ENCODE results near the gene NDUFB2. TPM values are rescaled to one million over a fixed set of nuclear protein-coding genes. Genes with fewer than 3 reads are reported as not detected.

Gene NDUFB2
- total RNA-seq, 2 experiments from 2014 or later = 73.7 to 84.4 TPM

GRCh38 chr7:140723006-140723405 lies 26.5 kb downstream of the NDUFB2 start:
- H3K27ac Mint-ChIP-seq = peak overlapping the region; percentile 88
- Histone ChIP-seq H3K4me1 (ENCODE audit: insufficient read depth, low read length) (peaks cover 3% of the 10 kb centered on the region), H3K4me3 (ENCODE audit: low read length) (no peak overlapping the region), H3K27ac (ENCODE audit: low read depth in 1 of 2, low read length in 2 of 2) (peak overlapping the region; percentile 26 to 51), H3K9me3 (ENCODE audit: control insufficient read depth in 1 of 2, insufficient read depth in 1 of 2, low read length in 2 of 2) (no peaks in the 10 kb centered on the region), H3K36me3 (ENCODE audit: insufficient read depth, low read length) (peaks cover 8% of the 10 kb centered on the region), H3K27me3 (ENCODE audit: control insufficient read depth in 1 of 2, insufficient read depth in 2 of 2, low read length in 2 of 2) (no peaks in the 10 kb centered on the region)
- no peaks in the 10 kb centered on the region for H3K9me3 Mint-ChIP-seq
- ATAC-seq (ENCODE audit: poor library complexity) = peak; percentile 93
- no peak for TF ChIP-seq CTCF (IDR thresholded peaks at IDR 0.05)
- DNase-seq = peak; percentile 16 to 67 (median 50)
- no peaks in the 10 kb centered on the region for H3K36me3 Mint-ChIP-seq (ENCODE audit: low read depth)
- intact Hi-C loops (cut with DNase I, micrococcal nuclease) = loop anchor here in 1 of 2 experiments (10.0 kb wide), 2 partner anchors 202 to 812 kb away; partner anchors contain the start of gene BRAF
- peaks cover 24% of the 10 kb centered on the region for H3K4me1 Mint-ChIP-seq (ENCODE audit: low read depth)
- POLR2A ChIA-PET = interaction anchor here (0.8 to 3.1 kb wide), 9 partner anchors 10 to 546 kb away, joined by 3 to 20 read pairs (median 7); partner anchors contain the start of genes ADCK2, KDM7A, MRPS33 and NDUFB2
- H3K27me3 Mint-ChIP-seq = no peaks in the 10 kb centered on the region
- peak overlapping the region; percentile 56 for H3K4me3 Mint-ChIP-seq
- CTCF ChIA-PET = interaction anchor here (2.9 kb wide), 1 partner anchor 11 kb away, joined by 7 read pairs; no protein-coding TSS in a partner anchor

- Histone ChIP-seq H3K27me3 (ENCODE audit: control insufficient read depth in 1 of 2, insufficient read depth in 2 of 2, low read length in 2 of 2) (no peaks in the 10 kb centered on the region), H3K27ac (ENCODE audit: low read depth in 1 of 2, low read length in 2 of 2) (peak overlapping the region; percentile 26 to 51), H3K4me1 (ENCODE audit: insufficient read depth, low read length) (peaks cover 3% of the 10 kb centered on the region), H3K9me3 (ENCODE audit: control insufficient read depth in 1 of 2, insufficient read depth in 1 of 2, low read length in 2 of 2) (no peaks in the 10 kb centered on the region), H3K36me3 (ENCODE audit: insufficient read depth, low read length) (peaks cover 8% of the 10 kb centered on the region), H3K4me3 (ENCODE audit: low read length) (no peak overlapping the region)
- ChIA-PET CTCF (interaction anchor here (2.9 kb wide), 1 partner anchor 11 kb away, joined by 7 read pairs; no protein-coding TSS in a partner anchor), POLR2A (interaction anchor here (0.8 to 3.1 kb wide), 8 partner anchors 9 to 291 kb away, joined by 3 to 20 read pairs (median 7); partner anchors contain the start of genes ADCK2, MRPS33 and NDUFB2)
- H3K9me3 Mint-ChIP-seq = no peaks in the 10 kb centered on the region
- no peaks in the 10 kb centered on the region for H3K27me3 Mint-ChIP-seq
- ATAC-seq (ENCODE audit: poor library complexity) = peak; percentile 65
- TF ChIP-seq CTCF (IDR thresholded peaks at IDR 0.05) = no peak
- H3K27ac Mint-ChIP-seq = peak overlapping the region; percentile 88
- intact Hi-C loops (cut with DNase I, micrococcal nuclease) = loop anchor here in 1 of 2 experiments (10.0 kb wide), 2 partner anchors 201 to 811 kb away; partner anchors contain the start of gene BRAF
- DNase-seq = no peak
- H3K4me1 Mint-ChIP-seq (ENCODE audit: low read depth) = peaks cover 24% of the 10 kb centered on the region
- H3K36me3 Mint-ChIP-seq (ENCODE audit: low read depth) = no peaks in the 10 kb centered on the region
- H3K4me3 Mint-ChIP-seq = peak overlapping the region; percentile 8
These were observed 27.1 kb downstream of the NDUFB2 start for GRCh38 chr7:140723574-140723973.

- peaks cover 8% of the 10 kb centered on the region for H3K36me3 ChIP-seq (ENCODE audit: insufficient read depth, low read length)
- POLR2A ChIA-PET = interaction anchor here (2.2 to 3.1 kb wide), 2 partner anchors 51 to 246 kb away, joined by 7 to 20 read pairs; partner anchors contain the start of gene ADCK2
- H3K27ac ChIP-seq (ENCODE audit: low read depth in 1 of 2, low read length in 2 of 2) = no peak overlapping the region
- no peak for ATAC-seq (ENCODE audit: poor library complexity)
- no peaks in the 10 kb centered on the region for H3K9me3 ChIP-seq (ENCODE audit: control insufficient read depth in 1 of 2, insufficient read depth in 1 of 2, low read length in 2 of 2)
- peaks cover 3% of the 10 kb centered on the region for H3K4me1 ChIP-seq (ENCODE audit: insufficient read depth, low read length)
- TF ChIP-seq CTCF (IDR thresholded peaks at IDR 0.05) = no peak
- H3K9me3 Mint-ChIP-seq = no peaks in the 10 kb centered on the region
- H3K4me3 ChIP-seq (ENCODE audit: low read length) = no peak overlapping the region
- no peak for DNase-seq
- no peaks in the 10 kb centered on the region for H3K36me3 Mint-ChIP-seq (ENCODE audit: low read depth)
- H3K4me3 Mint-ChIP-seq = no peak overlapping the region
- intact Hi-C loops (cut with DNase I, micrococcal nuclease) = loop anchor here in 1 of 2 experiments (5.0 to 10.0 kb wide), 3 partner anchors 200 to 810 kb away; partner anchors contain the start of genes BRAF and MRPS33
- peak overlapping the region; percentile 88 for H3K27ac Mint-ChIP-seq
- CTCF ChIA-PET = no interaction called here
- H3K4me1 Mint-ChIP-seq (ENCODE audit: low read depth) = peaks cover 24% of the 10 kb centered on the region
- no peaks in the 10 kb centered on the region for H3K27me3 ChIP-seq (ENCODE audit: control insufficient read depth in 1 of 2, insufficient read depth in 2 of 2, low read length in 2 of 2)
- no peaks in the 10 kb centered on the region for H3K27me3 Mint-ChIP-seq
These were observed 28.2 kb downstream of the NDUFB2 start for GRCh38 chr7:140724706-140725105.
